Keratinocyte (primary cell): Measurements from ENCODE around the gene RIMKLA.

Source experiments
- EZH2 ChIP-seq: IDR thresholded peaks from one replicate; pipeline ENCODE4 v1.6.1; 2012; ENCODE audit warnings: inconsistent platforms, mild to moderate bottlenecking, low read length, moderate library complexity
- TF ChIP-seq, protein P1 (sequence below), 3 experiments: IDR thresholded peaks in 1 of 3; conservative IDR thresholded peaks in 1 of 3; optimal IDR thresholded peaks in 1 of 3; 2 replicates in 2 of 3; 3 replicates in 1 of 3; pipeline versions ENCODE3 to v1.5.1; 2011; ENCODE audit warnings: low read length in 3 of 3, mild to moderate bottlenecking in 3 of 3, moderate library complexity in 2 of 3, control low read depth in 1 of 3, inconsistent platforms in 1 of 3; ENCODE audit not compliant: insufficient read depth in 2 of 3; ENCODE audit errors: extremely low read depth in 1 of 3

DNA sequence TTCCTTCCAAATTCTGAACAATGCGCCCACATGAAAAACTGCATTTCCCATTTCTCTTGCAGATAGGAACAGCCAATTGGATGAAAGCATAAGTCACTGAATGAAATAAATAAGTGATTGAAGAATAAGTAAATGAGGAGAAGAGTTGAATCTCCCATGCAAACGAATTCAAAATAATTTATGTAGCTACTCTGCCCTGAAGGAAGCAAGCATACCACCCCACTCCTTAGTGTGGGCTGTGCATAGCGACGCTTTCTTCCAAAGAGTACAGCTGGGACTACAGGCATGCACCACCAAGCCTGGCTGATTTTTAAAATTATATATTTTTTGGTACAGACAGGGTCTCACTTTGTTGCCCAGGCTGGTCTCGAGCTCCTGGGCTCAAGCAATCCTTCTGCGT is 16.5 kb upstream of the RIMKLA start:
- TF ChIP-seq, protein P1, sequence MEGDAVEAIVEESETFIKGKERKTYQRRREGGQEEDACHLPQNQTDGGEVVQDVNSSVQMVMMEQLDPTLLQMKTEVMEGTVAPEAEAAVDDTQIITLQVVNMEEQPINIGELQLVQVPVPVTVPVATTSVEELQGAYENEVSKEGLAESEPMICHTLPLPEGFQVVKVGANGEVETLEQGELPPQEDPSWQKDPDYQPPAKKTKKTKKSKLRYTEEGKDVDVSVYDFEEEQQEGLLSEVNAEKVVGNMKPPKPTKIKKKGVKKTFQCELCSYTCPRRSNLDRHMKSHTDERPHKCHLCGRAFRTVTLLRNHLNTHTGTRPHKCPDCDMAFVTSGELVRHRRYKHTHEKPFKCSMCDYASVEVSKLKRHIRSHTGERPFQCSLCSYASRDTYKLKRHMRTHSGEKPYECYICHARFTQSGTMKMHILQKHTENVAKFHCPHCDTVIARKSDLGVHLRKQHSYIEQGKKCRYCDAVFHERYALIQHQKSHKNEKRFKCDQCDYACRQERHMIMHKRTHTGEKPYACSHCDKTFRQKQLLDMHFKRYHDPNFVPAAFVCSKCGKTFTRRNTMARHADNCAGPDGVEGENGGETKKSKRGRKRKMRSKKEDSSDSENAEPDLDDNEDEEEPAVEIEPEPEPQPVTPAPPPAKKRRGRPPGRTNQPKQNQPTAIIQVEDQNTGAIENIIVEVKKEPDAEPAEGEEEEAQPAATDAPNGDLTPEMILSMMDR (optimal IDR thresholded peaks at IDR 0.05 in 1 of 3, IDR thresholded peaks at IDR 0.05 in 1 of 3, conservative IDR thresholded peaks at IDR 0.05 in 1 of 3; ENCODE audit: extremely low read depth in 1 of 3, insufficient read depth in 2 of 3, low read length in 3 of 3) = no peak
- no peak for TF ChIP-seq EZH2
